ENCODE results near the gene PHACTR3.

DNA sequence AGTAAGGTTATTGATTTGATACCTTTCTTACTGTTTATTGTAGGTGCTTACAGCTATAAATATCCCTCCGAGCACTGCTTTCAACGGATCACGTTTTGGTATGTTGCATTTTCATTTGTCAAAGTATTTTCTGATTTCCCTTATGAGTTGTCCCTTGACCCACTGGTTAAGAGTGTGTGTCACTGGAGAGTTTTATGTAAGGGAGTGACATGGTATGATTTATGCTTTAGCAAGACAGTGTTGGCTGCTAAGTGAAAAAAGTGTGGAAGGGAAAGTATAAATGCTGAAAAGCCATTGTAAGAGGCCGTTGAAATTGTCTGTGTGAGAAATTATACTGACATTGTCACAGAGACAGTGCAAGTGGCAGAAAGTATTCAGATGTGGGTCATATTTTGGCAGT is 257.1 kb downstream of the PHACTR3 start:
- TF ChIP-seq BCL3 (IDR thresholded peaks at IDR 0.05) (no peak), ESRRA (IDR thresholded peaks at IDR 0.05; ENCODE audit: borderline replicate concordance, low read length) (no peak), CTCF (IDR thresholded peaks at IDR 0.05) (no peak), EP300 (IDR thresholded peaks at IDR 0.05) (no peak), KDM1A (IDR thresholded peaks at IDR 0.05; ENCODE audit: low read depth) (no peak), RCOR1 (IDR thresholded peaks at IDR 0.05; ENCODE audit: low read depth, low read length) (no peak), MAZ (IDR thresholded peaks at IDR 0.05; ENCODE audit: borderline replicate concordance, low read depth, low read length) (no peak), POLR2A (IDR thresholded peaks at IDR 0.05; ENCODE audit: low read length) (no peak), NR3C1 (IDR thresholded peaks at IDR 0.05) (no peak)

Measured in A549 (cell line).